ENCODE results near the gene LRRC7. TPM values are rescaled to one million over a fixed set of nuclear protein-coding genes. Genes with fewer than 3 reads are reported as not detected.

The LRRC7 gene
- total RNA-seq, 2 donors from 2014 or later, result 2.8 to 3.0 TPM

- no peak for DNase-seq (ENCODE audit: low spot score)
- intact Hi-C loops (cut with DNase I), result no loop called here
- Histone ChIP-seq H3K36me3 (no peaks in the 10 kb centered on the region), H3K27ac (no peak overlapping the region), H3K4me1 (replicated peaks) (no peaks in the 10 kb centered on the region), H3K9me3 (no peaks in the 10 kb centered on the region), H3K27me3 (replicated peaks; ENCODE audit: insufficient read depth) (no peaks in the 10 kb centered on the region), H3K4me3 (no peak overlapping the region)
- TF ChIP-seq CTCF (IDR thresholded peaks at IDR 0.05), result no peak
- no peak for TF ChIP-seq POLR2AphosphoS5 (IDR thresholded peaks at IDR 0.05)
- TF ChIP-seq POLR2A (IDR thresholded peaks at IDR 0.05), result no peak
These were observed 71.4 kb downstream of the LRRC7 start for GRCh38 chr1:69639159-69639558.

- Histone ChIP-seq H3K27ac (no peak overlapping the region), H3K4me1 (replicated peaks) (no peaks in the 10 kb centered on the region), H3K27me3 (replicated peaks; ENCODE audit: insufficient read depth) (no peaks in the 10 kb centered on the region), H3K36me3 (no peaks in the 10 kb centered on the region), H3K9me3 (no peaks in the 10 kb centered on the region), H3K4me3 (no peak overlapping the region)
- intact Hi-C loops (cut with DNase I), result no loop called here
- TF ChIP-seq CTCF (IDR thresholded peaks at IDR 0.05) (no peak), POLR2A (IDR thresholded peaks at IDR 0.05) (no peak), POLR2AphosphoS5 (IDR thresholded peaks at IDR 0.05) (no peak)
- no peak for DNase-seq (ENCODE audit: low spot score)
These were observed 75.5 kb downstream of the LRRC7 start for GRCh38 chr1:69643266-69643665.

- no peaks in the 10 kb centered on the region for H3K4me1 ChIP-seq (replicated peaks)
- TF ChIP-seq POLR2AphosphoS5 (IDR thresholded peaks at IDR 0.05), result no peak
- TF ChIP-seq POLR2A (IDR thresholded peaks at IDR 0.05), result no peak
- TF ChIP-seq CTCF (IDR thresholded peaks at IDR 0.05), result no peak
- no peaks in the 10 kb centered on the region for H3K36me3 ChIP-seq
- WGBS, result 65% methylated on average over 1 of the region's 1 CpG
- H3K27ac ChIP-seq, result no peak overlapping the region
- no peaks in the 10 kb centered on the region for H3K27me3 ChIP-seq (replicated peaks; ENCODE audit: insufficient read depth)
- DNase-seq (ENCODE audit: low spot score), result no peak
- intact Hi-C loops (cut with DNase I), result no loop called here
- H3K4me3 ChIP-seq, result no peak overlapping the region
- no peaks in the 10 kb centered on the region for H3K9me3 ChIP-seq
These were observed 77.8 kb downstream of the LRRC7 start for GRCh38 chr1:69645477-69645876.

GRCh38 chr1:69648486-69648885 lies 80.8 kb downstream of the LRRC7 start:
- Histone ChIP-seq H3K9me3 (no peaks in the 10 kb centered on the region), H3K27me3 (replicated peaks; ENCODE audit: insufficient read depth) (no peaks in the 10 kb centered on the region), H3K4me3 (no peak overlapping the region), H3K36me3 (no peaks in the 10 kb centered on the region), H3K4me1 (replicated peaks) (no peaks in the 10 kb centered on the region), H3K27ac (no peak overlapping the region)
- intact Hi-C loops (cut with DNase I), result no loop called here
- no peak for TF ChIP-seq CTCF (IDR thresholded peaks at IDR 0.05)
- no peak for TF ChIP-seq POLR2AphosphoS5 (IDR thresholded peaks at IDR 0.05)
- no peak for DNase-seq (ENCODE audit: low spot score)

GRCh38 chr1:69649383-69649990 lies 81.8 kb downstream of the LRRC7 start:
- Histone ChIP-seq H3K4me3 (no peak overlapping the region), H3K9me3 (no peaks in the 10 kb centered on the region), H3K36me3 (no peaks in the 10 kb centered on the region), H3K27me3 (replicated peaks; ENCODE audit: insufficient read depth) (no peaks in the 10 kb centered on the region), H3K27ac (no peak overlapping the region), H3K4me1 (replicated peaks) (no peaks in the 10 kb centered on the region)
- TF ChIP-seq POLR2AphosphoS5 (IDR thresholded peaks at IDR 0.05) (no peak), CTCF (IDR thresholded peaks at IDR 0.05) (no peak), POLR2A (IDR thresholded peaks at IDR 0.05) (no peak)
- 79% methylated on average over 5 of the region's 5 CpGs for WGBS
- intact Hi-C loops (cut with DNase I), result no loop called here
- DNase-seq (ENCODE audit: low spot score), result no peak

Data from prostate gland (tissue), 2 donors.